NCI-H1105 treated with DMSO at 0.1 percent for 48 hours (cell line): ENCODE results near the gene CYP4A22.
"Not testable (repeated sequence)": the region's sequence is repeated elsewhere in the genome, so short reads cannot be mapped to it uniquely, and the experiment has no call there.

Experiments used
- DNase-seq: peaks from one replicate; lab custom pipeline; 2025; lab: John Stamatoyannopoulos, UW

CYP4A22 gene, protein sequence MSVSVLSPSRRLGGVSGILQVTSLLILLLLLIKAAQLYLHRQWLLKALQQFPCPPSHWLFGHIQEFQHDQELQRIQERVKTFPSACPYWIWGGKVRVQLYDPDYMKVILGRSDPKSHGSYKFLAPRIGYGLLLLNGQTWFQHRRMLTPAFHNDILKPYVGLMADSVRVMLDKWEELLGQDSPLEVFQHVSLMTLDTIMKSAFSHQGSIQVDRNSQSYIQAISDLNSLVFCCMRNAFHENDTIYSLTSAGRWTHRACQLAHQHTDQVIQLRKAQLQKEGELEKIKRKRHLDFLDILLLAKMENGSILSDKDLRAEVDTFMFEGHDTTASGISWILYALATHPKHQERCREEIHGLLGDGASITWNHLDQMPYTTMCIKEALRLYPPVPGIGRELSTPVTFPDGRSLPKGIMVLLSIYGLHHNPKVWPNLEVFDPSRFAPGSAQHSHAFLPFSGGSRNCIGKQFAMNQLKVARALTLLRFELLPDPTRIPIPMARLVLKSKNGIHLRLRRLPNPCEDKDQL

DNA sequence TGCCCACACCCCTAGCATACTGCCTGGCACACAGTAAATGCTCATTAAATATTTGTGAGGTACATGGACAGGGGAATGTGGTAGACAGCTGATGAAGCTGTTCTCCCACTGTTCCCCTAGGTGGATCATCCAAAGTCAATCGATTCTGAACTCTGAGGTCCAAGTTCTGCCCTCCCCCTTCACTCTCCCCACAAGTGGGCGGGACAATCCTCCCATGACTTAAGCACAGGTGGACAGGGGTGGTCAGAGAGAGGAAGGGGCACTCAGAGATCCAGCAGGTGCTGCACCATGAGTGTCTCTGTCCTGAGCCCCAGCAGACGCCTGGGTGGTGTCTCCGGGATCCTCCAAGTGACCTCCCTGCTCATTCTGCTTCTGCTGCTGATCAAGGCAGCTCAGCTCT lies at the start of gene CYP4A22:
TSS of gene CYP4A22 (plus strand) at position 244 of the 400 bp plus-strand sequence. CDS start at position 289, 45 bp downstream.
- no peak for DNase-seq

DNA sequence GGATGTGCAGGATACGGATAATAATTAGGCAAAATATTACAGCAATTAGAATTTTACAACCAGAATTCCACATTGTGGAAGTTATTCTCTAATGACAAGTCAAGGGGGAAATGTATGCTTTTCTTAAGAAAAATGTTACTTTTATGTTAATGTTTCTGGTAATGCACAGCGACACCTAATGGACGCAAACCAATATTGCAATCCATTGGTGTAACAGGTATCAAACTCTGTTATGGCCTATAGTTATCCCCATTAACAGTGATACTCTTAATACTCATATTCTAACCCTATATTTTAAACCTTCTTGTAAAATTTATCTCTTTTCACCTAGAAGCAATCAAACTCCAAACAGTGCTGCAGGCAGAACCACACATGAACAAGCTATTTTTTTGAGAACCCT lies 47.9 kb upstream of the CYP4A22 start:
- peak; percentile 45 for DNase-seq

GRCh38 chr1:47091476-47091875 lies 45.8 kb upstream of the CYP4A22 start:
- not testable (repeated sequence) for DNase-seq

DNA sequence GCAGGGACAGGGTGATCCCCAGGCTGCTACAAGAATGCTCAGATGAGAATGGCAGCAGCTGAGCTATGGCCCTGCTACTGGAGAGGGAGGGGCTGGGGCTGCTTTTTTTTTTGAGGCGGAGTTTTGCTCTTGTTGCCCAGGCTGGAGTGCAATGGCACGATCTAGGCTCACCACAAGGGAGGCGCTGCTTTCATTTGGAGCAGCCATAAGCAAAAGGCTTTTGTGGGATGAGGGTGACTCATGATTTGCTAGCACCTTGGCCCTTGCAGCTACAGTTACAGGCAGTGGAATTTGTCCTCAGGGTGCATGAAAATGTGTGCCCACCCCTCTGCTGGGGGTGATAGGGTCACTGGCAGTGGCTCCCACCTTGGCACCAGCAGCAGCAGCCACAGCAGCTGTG lies 32.4 kb upstream of the CYP4A22 start:
- no peak for DNase-seq

DNA sequence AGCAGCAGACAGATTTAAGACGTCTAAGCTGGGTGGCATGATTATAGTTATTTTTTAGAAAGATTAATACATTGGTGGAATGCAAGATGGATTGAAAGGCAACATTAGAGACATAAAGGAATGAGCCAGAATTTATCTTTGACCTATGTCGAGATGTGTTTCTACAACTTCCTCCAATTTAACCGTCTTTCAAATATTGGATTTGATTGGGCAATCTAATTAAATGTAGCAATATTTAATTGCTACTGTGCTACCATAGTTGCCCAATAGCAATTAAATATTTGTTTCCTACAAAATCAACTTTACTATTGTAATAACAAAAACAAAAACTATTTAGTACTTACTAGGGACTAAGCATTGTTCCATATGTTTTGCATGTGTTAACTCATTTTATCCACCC lies 30.4 kb upstream of the CYP4A22 start:
- no peak for DNase-seq

DNA sequence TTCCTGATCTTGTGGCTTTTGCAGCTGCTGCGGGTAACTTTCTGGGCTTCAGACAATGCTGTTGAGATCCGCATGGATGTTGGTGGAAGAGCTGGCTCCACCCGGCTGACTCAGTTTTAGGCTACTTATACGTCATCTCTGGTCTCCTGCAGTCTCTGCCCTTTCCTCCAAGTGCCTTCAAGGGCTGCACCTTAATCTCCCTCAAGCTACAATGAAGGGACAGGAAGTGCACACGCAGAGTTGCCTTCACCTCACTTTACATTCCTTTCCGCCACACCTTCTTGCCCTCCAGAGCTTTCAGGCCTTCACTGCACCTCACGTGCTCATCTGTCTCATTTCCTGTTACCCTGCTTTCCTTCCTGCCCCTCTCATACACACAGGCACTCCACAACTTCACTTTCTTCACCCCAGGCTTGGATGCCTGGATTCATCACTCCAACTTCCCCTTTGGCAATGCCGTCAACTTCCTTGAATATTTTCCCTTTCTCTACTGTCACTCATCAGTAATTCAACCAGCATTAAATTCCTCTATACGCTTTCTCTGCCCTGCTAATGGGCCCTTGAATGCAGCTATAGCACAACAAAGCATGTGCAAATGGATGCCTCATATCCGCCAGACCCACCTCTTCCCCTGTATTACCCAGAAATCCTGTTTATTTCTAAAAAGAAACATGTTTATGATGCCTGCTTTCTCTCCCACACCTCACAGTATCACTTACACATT lies 29.2 kb upstream of the CYP4A22 start:
- DNase-seq, result not testable (repeated sequence)

DNA sequence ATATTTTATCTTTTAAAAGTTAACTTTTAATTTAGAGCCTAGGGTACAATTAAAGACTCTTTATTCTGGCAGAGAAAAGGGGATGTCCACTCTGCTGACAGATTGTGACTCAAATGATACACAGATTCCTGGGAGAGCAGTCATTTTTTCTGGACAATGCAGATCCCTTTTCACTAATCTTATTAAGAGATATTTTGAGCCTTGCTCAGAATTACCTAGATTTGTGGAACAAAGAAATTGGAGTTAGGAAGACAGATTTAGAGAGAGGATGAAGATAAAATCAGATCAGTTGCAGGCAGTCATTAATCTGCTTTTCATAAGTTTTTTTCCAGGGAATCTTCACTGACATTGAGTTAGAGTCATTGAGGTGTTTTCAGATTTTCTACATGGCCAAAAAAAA lies 27.8 kb upstream of the CYP4A22 start:
- DNase-seq, result not testable (repeated sequence)

- no peak for DNase-seq
These were observed 24.1 kb upstream of the CYP4A22 start for GRCh38 chr1:47113178-47113577.

DNA sequence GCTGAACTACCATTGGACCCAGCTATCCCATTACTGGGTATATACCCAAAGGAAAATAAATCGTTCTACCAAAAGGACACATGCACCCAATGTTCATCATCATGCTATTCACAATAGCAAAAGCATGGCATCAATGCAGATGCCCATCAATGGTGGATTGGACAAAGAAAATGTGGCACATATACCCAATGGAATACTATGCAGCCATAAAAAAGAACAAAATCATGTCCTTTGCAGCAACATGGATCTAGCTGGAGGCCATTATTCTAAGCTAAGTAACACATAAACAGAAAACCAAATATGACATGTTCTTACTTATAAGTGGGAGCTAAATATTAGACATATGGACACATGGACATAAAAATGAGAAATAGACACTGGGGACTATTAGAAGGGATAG lies 16.2 kb upstream of the CYP4A22 start:
- not testable (repeated sequence) for DNase-seq

- DNase-seq, result not testable (repeated sequence)
These were observed 12.4 kb upstream of the CYP4A22 start for GRCh38 chr1:47124834-47125233.

GRCh38 chr1:47126997-47127396 lies 10.2 kb upstream of the CYP4A22 start:
- not testable (repeated sequence) for DNase-seq

DNA sequence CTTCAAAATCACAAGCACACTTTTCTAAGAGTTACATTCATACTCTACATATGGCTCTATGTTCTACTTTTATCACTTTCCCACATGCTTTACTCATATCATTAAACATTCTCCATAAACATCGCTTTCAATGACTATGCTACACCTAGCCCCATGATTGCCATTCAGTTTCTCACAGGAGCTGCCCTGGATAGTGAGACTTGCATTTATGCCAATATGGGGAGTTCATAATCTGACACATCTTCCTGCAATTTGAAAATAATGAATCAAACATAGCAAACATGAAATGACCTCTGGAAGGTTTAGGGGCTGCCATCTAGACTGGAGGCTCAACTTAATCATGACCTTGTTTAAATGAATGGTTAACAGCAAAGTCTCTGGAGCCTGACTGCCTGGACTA lies 9.0 kb upstream of the CYP4A22 start:
- no peak for DNase-seq

GRCh38 chr1:47128854-47129253 lies 8.4 kb upstream of the CYP4A22 start:
- not testable (repeated sequence) for DNase-seq

DNA sequence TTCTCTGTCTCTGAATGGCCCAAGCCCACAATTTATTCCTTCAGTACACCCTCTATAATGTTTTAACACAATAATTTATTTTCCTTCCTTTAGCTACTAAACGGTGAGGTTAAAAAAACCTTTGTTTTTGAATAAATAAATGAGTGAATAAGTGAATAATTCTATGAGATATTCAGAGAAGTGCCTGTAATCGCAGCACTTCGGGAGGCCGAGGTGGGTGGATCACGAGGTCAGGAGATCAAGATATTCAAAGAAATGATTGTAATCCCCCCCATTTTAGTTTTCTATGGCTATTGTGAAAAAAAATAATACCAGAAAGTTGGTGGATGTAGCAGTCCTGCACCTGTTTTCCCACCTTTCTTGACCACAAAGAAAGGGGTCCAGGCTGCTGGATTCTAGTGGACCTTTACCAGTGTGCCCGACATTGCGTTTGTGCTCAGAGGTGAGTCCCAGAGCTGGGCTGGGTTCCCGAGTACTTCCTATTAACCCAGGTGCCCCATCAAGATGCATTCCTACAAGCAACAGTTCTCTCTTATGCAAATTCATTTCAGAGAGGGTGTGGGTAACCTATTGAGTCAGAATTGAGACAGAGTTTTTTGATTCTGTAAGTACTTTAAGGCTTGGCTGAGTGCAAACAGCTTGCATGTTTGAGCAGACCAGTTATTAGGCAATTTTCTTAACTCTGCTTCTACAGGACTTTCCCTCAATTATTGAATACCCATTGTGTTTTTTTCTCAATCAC lies 7.6 kb upstream of the CYP4A22 start:
- not testable (repeated sequence) for DNase-seq

- DNase-seq, result not testable (repeated sequence)
These were observed 4.6 kb upstream of the CYP4A22 start for GRCh38 chr1:47132665-47133064.

- DNase-seq, result no peak
These were observed 829 bp downstream of the CYP4A22 start for GRCh38 chr1:47137925-47138615.

DNA sequence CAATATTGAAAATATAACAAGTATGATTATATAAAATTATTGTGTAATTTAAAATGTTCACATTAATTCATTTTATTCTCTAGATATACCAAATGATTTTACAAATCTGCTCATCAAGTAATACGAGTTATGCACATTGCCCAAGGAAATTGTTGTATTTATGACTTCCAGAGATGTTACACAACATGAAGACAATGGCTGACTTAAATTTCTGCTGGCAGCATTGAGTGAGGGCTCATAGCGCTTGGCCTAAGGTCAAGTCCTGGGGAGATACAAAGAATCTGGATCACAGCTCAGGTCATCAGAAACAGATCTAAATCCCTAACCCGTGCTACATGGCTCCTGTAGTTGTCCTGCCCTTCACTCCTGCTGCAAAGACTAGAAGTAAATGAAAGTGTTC lies 3.1 kb downstream of the CYP4A22 start:
- DNase-seq, result not testable (repeated sequence)

DNA sequence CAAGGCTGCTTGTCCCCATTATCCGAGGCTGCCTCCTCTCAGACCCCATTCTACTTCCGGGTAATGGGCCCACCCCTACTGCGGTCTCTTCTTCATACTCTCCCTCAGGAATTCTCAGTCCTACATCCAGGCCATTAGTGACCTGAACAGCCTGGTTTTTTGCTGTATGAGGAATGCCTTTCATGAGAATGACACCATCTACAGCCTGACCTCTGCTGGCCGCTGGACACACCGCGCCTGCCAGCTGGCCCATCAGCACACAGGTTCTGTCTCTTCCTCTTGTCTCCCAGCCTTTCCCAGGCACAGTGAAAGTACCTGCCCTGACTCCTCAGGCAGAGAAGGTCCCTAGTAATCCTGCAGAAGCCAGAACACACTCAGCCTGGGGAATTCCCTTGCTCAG lies 6.4 kb downstream of the CYP4A22 start:
- DNase-seq, result not testable (repeated sequence)

- DNase-seq, result not testable (repeated sequence)
These were observed 9.3 kb downstream of the CYP4A22 start for GRCh38 chr1:47146495-47146894.

- DNase-seq, result no peak
These were observed 10.0 kb downstream of the CYP4A22 start for GRCh38 chr1:47147047-47147785.

DNA sequence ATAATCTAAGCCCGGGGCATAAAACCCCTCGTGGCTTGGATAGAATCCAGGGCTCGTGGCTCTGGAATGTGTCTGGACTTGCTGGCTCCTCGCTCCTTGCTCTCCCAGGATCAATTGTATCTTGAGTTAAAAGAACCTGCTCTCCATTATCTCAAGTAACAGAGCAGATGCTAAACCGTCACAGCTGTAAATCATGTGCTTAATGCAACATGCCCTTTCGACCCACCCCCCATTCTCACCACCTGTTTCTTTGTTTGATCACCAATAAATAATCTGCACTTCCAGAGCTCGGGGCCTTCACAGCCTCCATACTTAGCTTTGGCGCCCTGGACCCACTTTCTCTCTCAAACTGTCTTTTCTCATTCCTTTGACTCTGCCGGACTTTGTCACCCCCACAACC lies 11.9 kb downstream of the CYP4A22 start:
- peak; percentile 53 for DNase-seq
